Keratinocyte (primary cell): ENCODE results near the gene NUAK1.

Experiments used
- EZH2 ChIP-seq: IDR thresholded peaks from one replicate; pipeline ENCODE4 v1.6.1; 2012; ENCODE audit warnings: inconsistent platforms, mild to moderate bottlenecking, low read length, moderate library complexity
- TF ChIP-seq, protein P1 (sequence below), 3 experiments: IDR thresholded peaks in 1 of 3; conservative IDR thresholded peaks in 1 of 3; optimal IDR thresholded peaks in 1 of 3; 2 replicates in 2 of 3; 3 replicates in 1 of 3; pipeline versions ENCODE3 to v1.5.1; 2011; ENCODE audit warnings: low read length in 3 of 3, mild to moderate bottlenecking in 3 of 3, moderate library complexity in 2 of 3, control low read depth in 1 of 3, inconsistent platforms in 1 of 3; ENCODE audit not compliant: insufficient read depth in 2 of 3; ENCODE audit errors: extremely low read depth in 1 of 3

DNA sequence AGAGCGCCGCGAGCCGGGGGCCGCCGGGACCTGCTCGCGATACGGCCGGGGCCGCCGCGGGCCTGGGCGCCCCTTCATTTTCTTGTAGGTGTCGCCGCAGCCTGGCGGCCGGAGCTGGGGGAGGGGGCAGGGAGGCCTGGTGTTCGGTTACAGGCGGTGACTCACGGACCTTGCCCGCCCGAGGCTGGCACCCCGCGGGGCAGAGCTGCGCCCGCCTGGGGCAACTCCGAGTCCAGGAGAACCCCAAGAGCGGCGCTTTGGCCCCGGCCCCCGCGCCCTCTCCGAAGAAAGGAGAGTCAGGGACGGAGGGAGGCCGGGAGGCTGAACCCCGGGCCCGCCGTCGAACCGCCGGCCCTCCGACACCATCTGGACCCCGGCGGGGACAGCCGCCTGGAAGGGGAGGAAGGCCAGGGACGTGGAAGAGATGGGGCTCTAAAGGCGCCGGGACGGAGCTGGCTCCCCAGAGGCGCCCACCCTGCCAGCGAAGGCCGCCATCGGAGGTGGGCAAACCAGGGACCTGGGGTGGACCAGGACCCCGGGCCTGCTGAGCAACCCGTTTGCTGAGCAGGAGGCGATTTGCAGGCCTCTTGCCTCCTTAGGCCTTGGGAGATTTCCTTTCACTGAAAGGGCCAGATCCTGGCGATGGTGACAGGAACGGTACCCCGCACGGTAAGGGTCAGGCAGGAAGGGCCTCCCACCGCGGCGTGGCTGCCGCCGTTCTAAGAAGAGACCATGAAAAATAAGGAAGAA, 843 bp upstream of the NUAK1 start:
- TF ChIP-seq, protein P1, sequence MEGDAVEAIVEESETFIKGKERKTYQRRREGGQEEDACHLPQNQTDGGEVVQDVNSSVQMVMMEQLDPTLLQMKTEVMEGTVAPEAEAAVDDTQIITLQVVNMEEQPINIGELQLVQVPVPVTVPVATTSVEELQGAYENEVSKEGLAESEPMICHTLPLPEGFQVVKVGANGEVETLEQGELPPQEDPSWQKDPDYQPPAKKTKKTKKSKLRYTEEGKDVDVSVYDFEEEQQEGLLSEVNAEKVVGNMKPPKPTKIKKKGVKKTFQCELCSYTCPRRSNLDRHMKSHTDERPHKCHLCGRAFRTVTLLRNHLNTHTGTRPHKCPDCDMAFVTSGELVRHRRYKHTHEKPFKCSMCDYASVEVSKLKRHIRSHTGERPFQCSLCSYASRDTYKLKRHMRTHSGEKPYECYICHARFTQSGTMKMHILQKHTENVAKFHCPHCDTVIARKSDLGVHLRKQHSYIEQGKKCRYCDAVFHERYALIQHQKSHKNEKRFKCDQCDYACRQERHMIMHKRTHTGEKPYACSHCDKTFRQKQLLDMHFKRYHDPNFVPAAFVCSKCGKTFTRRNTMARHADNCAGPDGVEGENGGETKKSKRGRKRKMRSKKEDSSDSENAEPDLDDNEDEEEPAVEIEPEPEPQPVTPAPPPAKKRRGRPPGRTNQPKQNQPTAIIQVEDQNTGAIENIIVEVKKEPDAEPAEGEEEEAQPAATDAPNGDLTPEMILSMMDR (optimal IDR thresholded peaks at IDR 0.05 in 1 of 3, IDR thresholded peaks at IDR 0.05 in 1 of 3, conservative IDR thresholded peaks at IDR 0.05 in 1 of 3; ENCODE audit: extremely low read depth in 1 of 3, insufficient read depth in 2 of 3, low read length in 3 of 3), result no peak
- TF ChIP-seq EZH2, result no peak
